Stimulated activated naive CD8-positive, alpha-beta T cell treated with anti-CD3 and anti-CD28 coated beads, Interleukin-15, amount 100 ng/mL, for 72 hours (primary cell): ENCODE measurements around the gene GIPC2.
"Not testable (repeated sequence)": the region's sequence is repeated elsewhere in the genome, so short reads cannot be mapped to it uniquely, and the experiment has no call there.

Experiments
- ATAC-seq: fragments of 150-1000 bp; cut with Tn5 transposase; 2 replicates; pipeline ENCODE4 v1.10.0; 2021; ENCODE audit warnings: mild to moderate bottlenecking, moderate library complexity
- DNase-seq, 2 donors: peaks; one replicate each; pipeline ENCODE4 v3.0.0; 2021 to 2022
- H3K27ac Mint-ChIP-seq, 2 donors: one replicate each; pipeline ENCODE4 v1.8.0; 2022; ENCODE audit warnings: mild to moderate bottlenecking in 2 of 2, mixed read lengths in 2 of 2, moderate library complexity in 2 of 2
- H3K27me3 Mint-ChIP-seq: one replicate; pipeline ENCODE4 v1.8.0; 2022; ENCODE audit warnings: mixed read lengths
- H3K4me1 Mint-ChIP-seq: one replicate; pipeline ENCODE4 v1.8.0; 2022; ENCODE audit warnings: mild to moderate bottlenecking, mixed read lengths
- H3K4me3 Mint-ChIP-seq, 2 donors: one replicate each; pipeline ENCODE4 v1.8.0; 2022; ENCODE audit warnings: mild to moderate bottlenecking in 2 of 2, mixed read lengths in 2 of 2, moderate library complexity in 1 of 2
- H3K9me3 Mint-ChIP-seq, 2 donors: one replicate each; pipeline ENCODE4 v1.8.0; 2022; ENCODE audit warnings: mixed read lengths in 2 of 2

The GIPC2 gene

GRCh38 chr1:78045926-78046778 lies at the start of gene GIPC2:
Gene GIPC2, plus strand, starts transcription at chr1:78045966. Its CDS starts 129 bp downstream, at chr1:78046095.
- Mint-ChIP-seq H3K9me3 (no peaks in the 10 kb centered on the region), H3K27ac (peak within 1 kb of the TSS; percentile 44 to 97)

GRCh38 chr1:77996734-77997133 lies 49.0 kb upstream of the GIPC2 start:
- ATAC-seq: no peak
- DNase-seq: no peak
- no peaks in the 10 kb centered on the region for H3K9me3 Mint-ChIP-seq
- no peak overlapping the region for H3K27ac Mint-ChIP-seq
- H3K27me3 Mint-ChIP-seq: no peaks in the 10 kb centered on the region
- no peak overlapping the region for H3K4me3 Mint-ChIP-seq
- no peaks in the 10 kb centered on the region for H3K4me1 Mint-ChIP-seq

More at GRCh38 chr1:78045926-78046778, at the start of gene GIPC2:
- peak; percentile 67 for ATAC-seq
- DNase-seq: peak; percentile 31 to 42
- Mint-ChIP-seq H3K4me1 (peaks cover 44% of the 10 kb centered on the region), H3K27me3 (peaks cover 63% of the 10 kb centered on the region), H3K4me3 (peak within 1 kb of the TSS; percentile 78 to 80)

GRCh38 chr1:78000536-78000935 lies 45.2 kb upstream of the GIPC2 start:
- DNase-seq, H3K9me3 Mint-ChIP-seq, H3K4me3 Mint-ChIP-seq, ATAC-seq, H3K27ac Mint-ChIP-seq, H3K27me3 Mint-ChIP-seq: not testable (repeated sequence)
- peaks cover 12% of the 10 kb centered on the region for H3K4me1 Mint-ChIP-seq

- Mint-ChIP-seq H3K4me1 (peaks cover 33% of the 10 kb centered on the region), H3K27me3 (no peaks in the 10 kb centered on the region), H3K27ac (peak overlapping the region in 1 of 2 donors; percentile 19), H3K4me3 (peak overlapping the region in 1 of 2 donors; percentile 3), H3K9me3 (no peaks in the 10 kb centered on the region)
- no peak for DNase-seq
- no peak for ATAC-seq
Measured at GRCh38 chr1:78003070-78003746, 42.6 kb upstream of the GIPC2 start.

- H3K27ac Mint-ChIP-seq: peak overlapping the region; percentile 100
- peak; percentile 61 for ATAC-seq
- peak overlapping the region; percentile 88 to 97 for H3K4me3 Mint-ChIP-seq
- peak; percentile 41 to 42 for DNase-seq
- H3K9me3 Mint-ChIP-seq: no peaks in the 10 kb centered on the region
- H3K4me1 Mint-ChIP-seq: peaks cover 36% of the 10 kb centered on the region
- no peaks in the 10 kb centered on the region for H3K27me3 Mint-ChIP-seq
Measured at GRCh38 chr1:78003882-78004718, 41.7 kb upstream of the GIPC2 start.

GRCh38 chr1:78004719-78005447 lies 40.9 kb upstream of the GIPC2 start, which contains the start of gene DNAJB4:
Gene DNAJB4, plus strand, starts transcription at chr1:78004939. Its CDS starts 172 bp downstream, at chr1:78005111.
- peak; percentile 62 to 74 for DNase-seq
- no peaks in the 10 kb centered on the region for H3K27me3 Mint-ChIP-seq
- H3K27ac Mint-ChIP-seq: peak within 1 kb of the TSS; percentile 100
- H3K4me1 Mint-ChIP-seq: peaks cover 44% of the 10 kb centered on the region
- H3K4me3 Mint-ChIP-seq: peak within 1 kb of the TSS; percentile 88 to 97
- no peaks in the 10 kb centered on the region for H3K9me3 Mint-ChIP-seq
- ATAC-seq: peak; percentile 100

GRCh38 chr1:78005448-78005722 lies 40.4 kb upstream of the GIPC2 start:
- peak overlapping the region; percentile 100 for H3K27ac Mint-ChIP-seq
- peaks cover 45% of the 10 kb centered on the region for H3K4me1 Mint-ChIP-seq
- peak overlapping the region; percentile 88 to 97 for H3K4me3 Mint-ChIP-seq
- no peak for ATAC-seq
- no peaks in the 10 kb centered on the region for H3K9me3 Mint-ChIP-seq
- DNase-seq: no peak
- H3K27me3 Mint-ChIP-seq: no peaks in the 10 kb centered on the region

- H3K4me3 Mint-ChIP-seq: peak overlapping the region; percentile 88 to 97
- no peaks in the 10 kb centered on the region for H3K9me3 Mint-ChIP-seq
- no peak overlapping the region for H3K27ac Mint-ChIP-seq
- H3K4me1 Mint-ChIP-seq: peaks cover 48% of the 10 kb centered on the region
- ATAC-seq (no peak), DNase-seq (no peak)
- no peaks in the 10 kb centered on the region for H3K27me3 Mint-ChIP-seq
Measured at GRCh38 chr1:78005755-78006154, 40.0 kb upstream of the GIPC2 start.

- H3K27ac Mint-ChIP-seq: no peak overlapping the region
- no peaks in the 10 kb centered on the region for H3K9me3 Mint-ChIP-seq
- peak overlapping the region; percentile 4 to 97 for H3K4me3 Mint-ChIP-seq
- H3K4me1 Mint-ChIP-seq: peaks cover 53% of the 10 kb centered on the region
- DNase-seq: no peak
- H3K27me3 Mint-ChIP-seq: no peaks in the 10 kb centered on the region
- ATAC-seq: no peak
Measured at GRCh38 chr1:78006521-78006920, 39.2 kb upstream of the GIPC2 start.

GRCh38 chr1:78007677-78008341 lies 38.0 kb upstream of the GIPC2 start:
- Mint-ChIP-seq H3K27me3 (no peaks in the 10 kb centered on the region), H3K4me1 (peaks cover 47% of the 10 kb centered on the region), H3K4me3 (no peak overlapping the region), H3K9me3 (no peaks in the 10 kb centered on the region), H3K27ac (peak overlapping the region in 1 of 2 donors; percentile 74)
- no peak for ATAC-seq
- no peak for DNase-seq

- Mint-ChIP-seq H3K9me3 (no peaks in the 10 kb centered on the region), H3K27me3 (no peaks in the 10 kb centered on the region), H3K27ac (no peak overlapping the region), H3K4me1 (peaks cover 46% of the 10 kb centered on the region), H3K4me3 (no peak overlapping the region)
- ATAC-seq (no peak), DNase-seq (no peak)
Measured at GRCh38 chr1:78009276-78009675, 36.5 kb upstream of the GIPC2 start.

GRCh38 chr1:78009836-78010235 lies 35.9 kb upstream of the GIPC2 start:
- H3K9me3 Mint-ChIP-seq: no peaks in the 10 kb centered on the region
- H3K4me1 Mint-ChIP-seq: peaks cover 42% of the 10 kb centered on the region
- ATAC-seq: no peak
- DNase-seq: no peak
- H3K27me3 Mint-ChIP-seq: no peaks in the 10 kb centered on the region
- H3K4me3 Mint-ChIP-seq: no peak overlapping the region
- no peak overlapping the region for H3K27ac Mint-ChIP-seq

- Mint-ChIP-seq H3K27me3 (no peaks in the 10 kb centered on the region), H3K27ac (peak overlapping the region in 1 of 2 donors; percentile 19), H3K4me3 (no peak overlapping the region), H3K9me3 (no peaks in the 10 kb centered on the region), H3K4me1 (peaks cover 38% of the 10 kb centered on the region)
- no peak for ATAC-seq
- DNase-seq: no peak
Measured at GRCh38 chr1:78011050-78011449, 34.7 kb upstream of the GIPC2 start.

GRCh38 chr1:78015148-78015547 lies 30.6 kb upstream of the GIPC2 start:
- DNase-seq (no peak), ATAC-seq (no peak)
- H3K27ac Mint-ChIP-seq: no peak overlapping the region
- H3K4me3 Mint-ChIP-seq: no peak overlapping the region
- no peaks in the 10 kb centered on the region for H3K27me3 Mint-ChIP-seq
- H3K4me1 Mint-ChIP-seq: peaks cover 9% of the 10 kb centered on the region
- H3K9me3 Mint-ChIP-seq: no peaks in the 10 kb centered on the region
